ENCODE measurements around the gene PAOX. TPM values are rescaled to one million over a fixed set of nuclear protein-coding genes. Genes with fewer than 3 reads are reported as not detected.

Gene PAOX
- total and polyA plus RNA-seq, 2 donors from 2014 or later: 7.0 to 14.4 TPM

DNA sequence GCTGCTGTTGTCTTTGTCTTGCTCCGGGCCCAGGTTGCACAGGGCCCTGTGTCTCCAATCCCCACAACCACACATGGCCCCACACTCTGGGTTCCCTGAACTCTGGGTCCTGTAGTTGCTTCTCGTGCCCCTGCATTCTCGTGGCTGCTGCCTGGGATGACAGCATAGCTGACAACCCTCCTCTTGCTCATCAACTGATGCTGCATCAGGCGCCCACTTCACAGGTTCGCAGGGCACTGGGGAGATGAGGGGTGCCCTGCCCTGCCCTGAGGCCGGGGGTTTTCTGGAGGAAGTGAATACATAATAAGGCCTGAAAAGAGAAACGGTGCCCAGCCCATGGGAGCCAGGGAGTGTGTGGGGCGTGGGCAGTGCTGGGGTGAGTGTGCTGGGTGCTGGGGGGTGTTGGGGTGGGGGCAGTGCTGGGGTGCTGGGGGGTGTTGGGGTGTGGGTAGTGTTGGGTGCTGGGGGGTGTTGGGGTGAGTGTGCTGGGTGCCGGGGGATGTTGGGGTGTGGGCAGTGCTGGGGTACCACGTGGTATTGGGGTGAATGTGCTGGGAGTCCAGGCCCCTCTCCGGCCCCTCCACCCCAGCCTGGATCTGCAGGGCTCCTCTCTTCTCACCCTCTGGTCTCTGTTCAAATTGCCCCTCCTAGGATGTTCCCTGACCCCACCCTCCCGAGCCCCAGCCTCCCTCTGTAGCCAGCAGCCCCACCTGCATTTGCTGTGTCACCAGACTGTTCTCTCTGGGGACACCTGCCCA is 12.9 kb downstream of the PAOX start:
- peak in 1 of 5 donors; percentile 70 for DNase-seq
- no peak for FAIRE-seq
- TF ChIP-seq, protein P1, sequence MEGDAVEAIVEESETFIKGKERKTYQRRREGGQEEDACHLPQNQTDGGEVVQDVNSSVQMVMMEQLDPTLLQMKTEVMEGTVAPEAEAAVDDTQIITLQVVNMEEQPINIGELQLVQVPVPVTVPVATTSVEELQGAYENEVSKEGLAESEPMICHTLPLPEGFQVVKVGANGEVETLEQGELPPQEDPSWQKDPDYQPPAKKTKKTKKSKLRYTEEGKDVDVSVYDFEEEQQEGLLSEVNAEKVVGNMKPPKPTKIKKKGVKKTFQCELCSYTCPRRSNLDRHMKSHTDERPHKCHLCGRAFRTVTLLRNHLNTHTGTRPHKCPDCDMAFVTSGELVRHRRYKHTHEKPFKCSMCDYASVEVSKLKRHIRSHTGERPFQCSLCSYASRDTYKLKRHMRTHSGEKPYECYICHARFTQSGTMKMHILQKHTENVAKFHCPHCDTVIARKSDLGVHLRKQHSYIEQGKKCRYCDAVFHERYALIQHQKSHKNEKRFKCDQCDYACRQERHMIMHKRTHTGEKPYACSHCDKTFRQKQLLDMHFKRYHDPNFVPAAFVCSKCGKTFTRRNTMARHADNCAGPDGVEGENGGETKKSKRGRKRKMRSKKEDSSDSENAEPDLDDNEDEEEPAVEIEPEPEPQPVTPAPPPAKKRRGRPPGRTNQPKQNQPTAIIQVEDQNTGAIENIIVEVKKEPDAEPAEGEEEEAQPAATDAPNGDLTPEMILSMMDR (IDR thresholded peaks at IDR 0.05; ENCODE audit: borderline replicate concordance, extremely low read depth, insufficient read depth): no peak

DNA sequence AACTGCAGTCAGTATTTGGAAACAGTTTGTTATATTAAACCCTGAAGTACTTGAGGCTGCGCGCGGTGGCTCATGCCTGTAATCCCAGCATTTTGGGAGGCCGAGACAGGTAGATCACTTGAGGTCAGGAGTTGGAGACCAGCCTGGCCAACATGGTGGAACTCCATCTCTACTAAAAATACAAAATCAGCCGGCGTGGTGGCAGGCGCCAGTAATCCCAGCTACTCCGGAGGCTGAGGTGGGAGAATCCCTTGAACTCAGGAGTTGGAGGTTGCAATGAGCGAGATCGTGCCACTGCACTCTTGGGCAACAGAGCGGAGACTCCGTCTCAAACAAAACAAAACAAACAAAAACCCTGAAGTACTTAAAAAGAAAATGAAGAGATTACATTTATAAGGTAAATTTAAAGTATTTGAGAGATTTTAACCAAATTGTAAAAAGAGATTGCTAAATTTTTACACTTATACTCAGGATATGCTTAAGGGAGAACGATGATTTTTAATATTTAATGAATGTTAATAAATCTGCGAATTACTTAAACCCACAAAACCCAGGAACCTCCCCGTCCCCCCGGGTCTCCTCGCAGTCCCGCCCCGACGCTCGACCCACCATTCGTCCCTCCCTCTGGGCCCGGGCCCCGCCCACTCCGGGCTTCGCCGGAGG is 14.5 kb downstream of the PAOX start:
- Histone ChIP-seq H3K9ac (ENCODE audit: low read length in 3 of 3) (peak overlapping the region in 1 of 3 donors; percentile 26), H3K27me3 (ENCODE audit: control insufficient read depth, insufficient read depth, low read length) (no peaks in the 10 kb centered on the region), H3K27ac (ENCODE audit: low read depth in 2 of 2, low read length in 2 of 2) (no peak overlapping the region), H3K36me3 (ENCODE audit: control insufficient read depth in 2 of 3, insufficient read depth in 3 of 3, low read length in 3 of 3) (peaks cover 0 to 13% (median 12%) of the 10 kb centered on the region in 3 donors), H3K4me1 (ENCODE audit: control insufficient read depth in 2 of 3, insufficient read depth in 2 of 3, low read depth in 1 of 3, low read length in 3 of 3) (peaks cover 0 to 8% (median 3%) of the 10 kb centered on the region in 3 donors), H3K9me3 (ENCODE audit: control insufficient read depth in 2 of 3, insufficient read depth in 1 of 3, low read length in 3 of 3) (no peaks in the 10 kb centered on the region), H3K4me3 (ENCODE audit: low read length in 3 of 3) (peak overlapping the region in 2 of 3 donors; percentile 44 to 91)
- peak in 2 of 5 donors; percentile 28 to 53 for DNase-seq
- intact Hi-C loops (cut with DNase I): no loop called here
- no peak for FAIRE-seq
- TF ChIP-seq, protein P1 (IDR thresholded peaks at IDR 0.05; ENCODE audit: borderline replicate concordance, extremely low read depth, insufficient read depth): no peak

More for the DNA sequence above, 12.9 kb downstream of the PAOX start:
- no peak overlapping the region for H3K27ac ChIP-seq (ENCODE audit: low read depth in 2 of 2, low read length in 2 of 2)
- no peaks in the 10 kb centered on the region for H3K27me3 ChIP-seq (ENCODE audit: control insufficient read depth, insufficient read depth, low read length)
- no peak overlapping the region for H3K4me3 ChIP-seq (ENCODE audit: low read length in 3 of 3)
- peaks cover 0 to 8% (median 3%) of the 10 kb centered on the region in 3 donors for H3K4me1 ChIP-seq (ENCODE audit: control insufficient read depth in 2 of 3, insufficient read depth in 2 of 3, low read depth in 1 of 3, low read length in 3 of 3)
- no peak overlapping the region for H3K9ac ChIP-seq (ENCODE audit: low read length in 3 of 3)
- H3K36me3 ChIP-seq (ENCODE audit: control insufficient read depth in 2 of 3, insufficient read depth in 3 of 3, low read length in 3 of 3): peaks cover 0 to 4% (median 4%) of the 10 kb centered on the region in 3 donors
- intact Hi-C loops (cut with DNase I): no loop called here
- no peaks in the 10 kb centered on the region for H3K9me3 ChIP-seq (ENCODE audit: control insufficient read depth in 2 of 3, insufficient read depth in 1 of 3, low read length in 3 of 3)

DNA sequence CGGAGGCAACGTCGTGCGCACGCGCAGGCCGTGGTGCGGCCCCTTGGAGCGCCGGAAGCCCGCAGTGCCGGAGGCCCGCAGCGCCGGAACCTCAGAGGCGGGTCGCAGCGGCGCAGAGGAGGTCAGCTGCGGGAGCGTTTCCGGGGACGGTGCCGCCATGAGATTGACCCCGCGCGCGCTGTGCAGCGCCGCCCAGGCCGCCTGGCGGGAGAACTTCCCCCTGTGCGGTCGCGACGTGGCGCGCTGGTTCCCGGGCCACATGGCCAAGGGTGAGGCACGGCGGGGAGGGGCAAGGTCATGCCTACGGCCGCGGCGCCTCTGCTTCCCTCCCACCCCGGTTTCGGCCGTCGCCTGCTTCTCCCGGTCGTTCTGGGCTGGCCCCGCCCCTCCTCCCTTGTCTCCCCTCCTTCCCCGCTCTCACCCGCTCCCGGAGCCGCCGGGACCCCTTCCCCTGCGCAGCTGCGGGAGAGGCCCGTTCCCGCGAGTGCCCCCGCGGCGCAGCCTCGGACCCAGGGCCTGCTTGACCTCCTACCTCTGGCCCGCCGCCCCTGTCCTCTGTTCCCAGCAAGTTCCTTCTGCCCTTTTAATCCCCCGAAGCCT is 15.1 kb downstream of the PAOX start, which contains the start of gene MTG1:
Gene MTG1 (plus strand): TSS at position 94 of the 600 bp plus-strand sequence. CDS start 64 bp downstream, at position 158.
- H3K9ac ChIP-seq (ENCODE audit: low read length in 3 of 3): peak within 1 kb of the TSS; percentile 26 to 89 (median 84)
- H3K4me1 ChIP-seq (ENCODE audit: control insufficient read depth in 2 of 3, insufficient read depth in 2 of 3, low read depth in 1 of 3, low read length in 3 of 3): peaks cover 0 to 8% (median 3%) of the 10 kb centered on the region in 3 donors
- H3K4me3 ChIP-seq (ENCODE audit: low read length in 3 of 3): peak within 1 kb of the TSS; percentile 44 to 91 (median 71)
- no peaks in the 10 kb centered on the region for H3K9me3 ChIP-seq (ENCODE audit: control insufficient read depth in 2 of 3, insufficient read depth in 1 of 3, low read length in 3 of 3)
- H3K27me3 ChIP-seq (ENCODE audit: control insufficient read depth, insufficient read depth, low read length): no peaks in the 10 kb centered on the region
- intact Hi-C loops (cut with DNase I): no loop called here
- TF ChIP-seq, protein P1 (IDR thresholded peaks at IDR 0.05; ENCODE audit: borderline replicate concordance, extremely low read depth, insufficient read depth): peak; percentile 10
- H3K36me3 ChIP-seq (ENCODE audit: control insufficient read depth in 2 of 3, insufficient read depth in 3 of 3, low read length in 3 of 3): peaks cover 0 to 18% (median 13%) of the 10 kb centered on the region in 3 donors
- DNase-seq (peak; percentile 95 to 98 (median 97)), FAIRE-seq (no peak)
- H3K27ac ChIP-seq (ENCODE audit: low read depth in 2 of 2, low read length in 2 of 2): peak within 1 kb of the TSS; percentile 51 to 83

All from kidney (tissue), 14 donors.